Fibroblast of mammary gland (primary cell): ENCODE results near the gene FOXA2.
"Not testable (repeated sequence)": the region's sequence is repeated elsewhere in the genome, so short reads cannot be mapped to it uniquely, and the experiment has no call there.

Experiments
- DNase-seq: peaks from one replicate; pipeline ENCODE4 v3.0.0-alpha.2; 2010; ENCODE audit warnings: low read depth
- H3K4me3 ChIP-seq: 2 replicates; pipeline ENCODE4 v1.5.1; 2011; ENCODE audit warnings: low read depth, mild to moderate bottlenecking, low read length, moderate library complexity; ENCODE audit not compliant: control insufficient read depth
- CTCF ChIP-seq: conservative IDR thresholded peaks from 2 replicates; pipeline ENCODE4 v1.5.1; 2011; ENCODE audit warnings: low read depth, low read length, inconsistent platforms; ENCODE audit not compliant: control insufficient read depth, insufficient read depth

FOXA2 gene

GRCh38 chr20:22554391-22554790, 30.0 kb downstream of the FOXA2 start:
- TF ChIP-seq CTCF = no peak
- no peak for DNase-seq
- H3K4me3 ChIP-seq = no peak overlapping the region

- DNase-seq, H3K4me3 ChIP-seq: not testable (repeated sequence)
Measured at GRCh38 chr20:22550514-22550913, 33.9 kb downstream of the FOXA2 start.

GRCh38 chr20:22548040-22548439, 36.3 kb downstream of the FOXA2 start:
- TF ChIP-seq CTCF = no peak
- no peak overlapping the region for H3K4me3 ChIP-seq
- no peak for DNase-seq

GRCh38 chr20:22546344-22546743, 38.0 kb downstream of the FOXA2 start:
- no peak for DNase-seq
- H3K4me3 ChIP-seq = no peak overlapping the region
- TF ChIP-seq CTCF = no peak

GRCh38 chr20:22545045-22545444, 39.3 kb downstream of the FOXA2 start:
- no peak for TF ChIP-seq CTCF
- DNase-seq = no peak
- H3K4me3 ChIP-seq = no peak overlapping the region

GRCh38 chr20:22544462-22544861, 39.9 kb downstream of the FOXA2 start:
- H3K4me3 ChIP-seq = no peak overlapping the region
- DNase-seq = no peak
- TF ChIP-seq CTCF = no peak

- no peak for TF ChIP-seq CTCF
- DNase-seq = no peak
- H3K4me3 ChIP-seq = no peak overlapping the region
Measured at GRCh38 chr20:22542427-22542826, 41.9 kb downstream of the FOXA2 start.
